Ishikawa (cell line): ENCODE data around the gene AHCYL2.
A peak's percentile ranks its signal among the peaks of the same experiment; 100 is the strongest.

Source experiments
- CEBPB ChIP-seq: IDR thresholded peaks from 2 replicates; pipeline ENCODE4 v1.6.1; 2012
- CREB1 ChIP-seq: IDR thresholded peaks from 2 replicates; pipeline ENCODE4 v1.6.1; 2012; ENCODE audit warnings: low read depth
- EGR1 ChIP-seq: IDR thresholded peaks from 2 replicates; pipeline ENCODE4 v1.6.1; 2012
- EP300 ChIP-seq: IDR thresholded peaks from 2 replicates; pipeline ENCODE4 v1.6.1; 2012; ENCODE audit warnings: borderline replicate concordance
- FOXM1 ChIP-seq: IDR thresholded peaks from 2 replicates; pipeline ENCODE4 v1.6.1; 2012; ENCODE audit warnings: low read depth, borderline replicate concordance
- MAX ChIP-seq: IDR thresholded peaks from 2 replicates; pipeline ENCODE4 v1.6.1; 2012
- NFIC ChIP-seq: IDR thresholded peaks from 2 replicates; pipeline ENCODE4 v1.6.1; 2012
- RAD21 ChIP-seq: IDR thresholded peaks from 2 replicates; pipeline ENCODE4 v1.6.1; 2012; ENCODE audit warnings: low read depth
- REST ChIP-seq: IDR thresholded peaks from 2 replicates; pipeline ENCODE4 v1.6.1; 2012; ENCODE audit warnings: low read depth, mild to moderate bottlenecking
- TAF1 ChIP-seq: IDR thresholded peaks from 2 replicates; pipeline ENCODE4 v1.6.1; 2012; ENCODE audit warnings: low read depth, mild to moderate bottlenecking
- TCF12 ChIP-seq: IDR thresholded peaks from 2 replicates; pipeline ENCODE4 v1.6.1; 2012; ENCODE audit warnings: low read depth
- TEAD4 ChIP-seq: IDR thresholded peaks from 2 replicates; pipeline ENCODE4 v1.6.1; 2012
- USF1 ChIP-seq: IDR thresholded peaks from 2 replicates; pipeline ENCODE4 v1.6.1; 2012
- YY1 ChIP-seq: IDR thresholded peaks from 2 replicates; pipeline ENCODE4 v1.6.1; 2012; ENCODE audit warnings: low read depth
- ZBTB7A ChIP-seq: IDR thresholded peaks from 2 replicates; pipeline ENCODE4 v1.6.1; 2012; ENCODE audit warnings: low read depth

The AHCYL2 gene

GRCh38 chr7:129224251-129225205 lies at the start of gene AHCYL2:
Gene AHCYL2, plus strand, starts transcription at chr7:129225030.
- TF ChIP-seq ZBTB7A (no peak; the same call in 1 of the 2 replicates), EGR1 (peak; percentile 43; the same call in 1 of the 2 replicates), MAX (peak; percentile 83), USF1 (peak; percentile 97), RAD21 (no peak), EP300 (peak; percentile 36; the same call in 1 of the 2 replicates), REST (no peak), YY1 (peak; percentile 75; the same call in 1 of the 2 replicates), TEAD4 (peak; percentile 34; the same call in 1 of the 2 replicates), TCF12 (peak; percentile 69), TAF1 (0 out of 2 replicates have a peak, but pooled peaks have one; percentile 62), FOXM1 (no peak), CEBPB (no peak), NFIC (peak; percentile 34; the same call in 1 of the 2 replicates)

- TF ChIP-seq EGR1 (no peak), CEBPB (no peak), USF1 (no peak), REST (no peak), MAX (no peak), TCF12 (no peak), TAF1 (no peak), EP300 (no peak), TEAD4 (no peak), NFIC (no peak), RAD21 (no peak), FOXM1 (no peak), YY1 (no peak), ZBTB7A (no peak), CREB1 (no peak)
Measured at GRCh38 chr7:129176916-129177710, 47.7 kb upstream of the AHCYL2 start.

- TF ChIP-seq MAX (no peak), ZBTB7A (no peak), YY1 (no peak), EP300 (no peak), TEAD4 (no peak), TAF1 (no peak), NFIC (no peak)
Measured at GRCh38 chr7:129184981-129185670, 39.7 kb upstream of the AHCYL2 start.

GRCh38 chr7:129186749-129187260 lies 38.0 kb upstream of the AHCYL2 start:
- no peak for TF ChIP-seq NFIC
- TF ChIP-seq CEBPB, result no peak
- no peak for TF ChIP-seq USF1
- no peak for TF ChIP-seq MAX
- no peak for TF ChIP-seq TEAD4
- TF ChIP-seq RAD21, result no peak
- TF ChIP-seq EP300, result no peak
- no peak for TF ChIP-seq TCF12
- no peak for TF ChIP-seq REST
- TF ChIP-seq CREB1, result no peak
- TF ChIP-seq TAF1, result no peak
- no peak for TF ChIP-seq ZBTB7A
- no peak for TF ChIP-seq EGR1
- TF ChIP-seq YY1, result no peak
